Testis (tissue), 2 donors: ENCODE measurements around the gene SPTLC3.

ENCODE experiments used
- POLR2A ChIP-seq: fragments of 450-650 bp; IDR thresholded peaks from one replicate; pipeline ENCODE4 v1.6.1; 2017; ENCODE audit warnings: antibody characterized with exemption, mild to moderate bottlenecking, moderate library complexity
- TF ChIP-seq, protein P1 (sequence below), 3 experiments: fragments of 450-650 bp in 2 of 3; fragments of 200-600 bp in 1 of 3; sonication (generic) in 1 of 3; IDR thresholded peaks; one replicate each; pipeline ENCODE4 v1.5.1; 2016 to 2019; ENCODE audit warnings: antibody characterized with exemption in 3 of 3, mild to moderate bottlenecking in 2 of 3, moderate library complexity in 1 of 3

DNA sequence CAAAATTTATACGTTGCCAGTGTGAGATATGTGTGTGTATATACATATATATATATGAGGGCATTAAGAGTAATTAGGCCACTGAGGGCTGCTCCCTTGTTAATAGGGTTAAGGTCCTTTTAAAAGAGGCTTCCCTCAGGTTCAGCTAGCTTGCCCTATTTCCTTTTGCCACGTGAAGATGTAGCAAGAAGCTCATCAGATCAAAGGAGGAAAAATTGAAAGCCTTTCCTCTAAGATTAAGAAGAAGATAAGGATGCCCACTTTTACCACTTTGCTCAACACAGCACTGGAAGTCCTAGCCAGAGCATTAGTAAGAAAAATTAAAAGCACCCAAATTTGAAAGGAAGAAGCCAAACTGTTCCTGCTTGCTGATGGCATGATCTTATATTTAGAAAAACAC is 179.1 kb downstream of the SPTLC3 start:
- TF ChIP-seq, protein P1, sequence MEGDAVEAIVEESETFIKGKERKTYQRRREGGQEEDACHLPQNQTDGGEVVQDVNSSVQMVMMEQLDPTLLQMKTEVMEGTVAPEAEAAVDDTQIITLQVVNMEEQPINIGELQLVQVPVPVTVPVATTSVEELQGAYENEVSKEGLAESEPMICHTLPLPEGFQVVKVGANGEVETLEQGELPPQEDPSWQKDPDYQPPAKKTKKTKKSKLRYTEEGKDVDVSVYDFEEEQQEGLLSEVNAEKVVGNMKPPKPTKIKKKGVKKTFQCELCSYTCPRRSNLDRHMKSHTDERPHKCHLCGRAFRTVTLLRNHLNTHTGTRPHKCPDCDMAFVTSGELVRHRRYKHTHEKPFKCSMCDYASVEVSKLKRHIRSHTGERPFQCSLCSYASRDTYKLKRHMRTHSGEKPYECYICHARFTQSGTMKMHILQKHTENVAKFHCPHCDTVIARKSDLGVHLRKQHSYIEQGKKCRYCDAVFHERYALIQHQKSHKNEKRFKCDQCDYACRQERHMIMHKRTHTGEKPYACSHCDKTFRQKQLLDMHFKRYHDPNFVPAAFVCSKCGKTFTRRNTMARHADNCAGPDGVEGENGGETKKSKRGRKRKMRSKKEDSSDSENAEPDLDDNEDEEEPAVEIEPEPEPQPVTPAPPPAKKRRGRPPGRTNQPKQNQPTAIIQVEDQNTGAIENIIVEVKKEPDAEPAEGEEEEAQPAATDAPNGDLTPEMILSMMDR (IDR thresholded peaks at IDR 0.05) = no peak
- no peak for TF ChIP-seq POLR2A
